Measurements from ENCODE around the gene OR52B6.

The OR52B6 gene

DNA sequence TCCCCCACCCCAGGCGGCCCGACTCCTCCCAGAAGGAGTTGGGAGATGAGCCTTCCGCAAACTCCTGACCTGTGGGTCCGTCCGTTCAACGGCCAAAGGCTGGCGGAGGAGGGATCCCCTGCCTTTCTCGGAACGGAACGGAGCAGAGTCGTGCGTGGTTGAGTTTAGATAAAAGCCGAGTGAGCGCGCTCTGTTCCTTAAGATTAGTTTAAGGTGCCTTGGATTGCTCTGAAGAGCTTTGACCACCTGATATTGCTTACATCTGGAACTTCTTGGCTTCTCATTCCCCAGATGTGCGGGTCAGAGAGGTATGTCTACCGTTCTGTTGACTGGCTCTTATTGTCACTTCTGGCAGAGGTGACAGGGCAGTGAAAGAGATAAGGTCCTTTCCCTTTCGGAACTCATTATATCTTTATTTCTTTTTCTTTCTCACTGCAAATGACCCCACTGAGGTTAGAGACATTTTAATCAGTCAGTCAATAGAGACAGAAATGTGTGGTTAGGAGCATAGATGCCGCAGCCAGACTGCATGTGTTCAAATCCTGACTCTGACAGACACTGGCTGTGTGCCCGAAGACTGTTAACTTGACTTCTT, 16.0 kb downstream of the OR52B6 start, which contains the start of gene TRIM6:
TSS of gene TRIM6 (plus strand) at position 31 of the 595 bp plus-strand sequence. CDS start at position 292, 261 bp downstream.
- DNase-seq: peak; percentile 69

DNA sequence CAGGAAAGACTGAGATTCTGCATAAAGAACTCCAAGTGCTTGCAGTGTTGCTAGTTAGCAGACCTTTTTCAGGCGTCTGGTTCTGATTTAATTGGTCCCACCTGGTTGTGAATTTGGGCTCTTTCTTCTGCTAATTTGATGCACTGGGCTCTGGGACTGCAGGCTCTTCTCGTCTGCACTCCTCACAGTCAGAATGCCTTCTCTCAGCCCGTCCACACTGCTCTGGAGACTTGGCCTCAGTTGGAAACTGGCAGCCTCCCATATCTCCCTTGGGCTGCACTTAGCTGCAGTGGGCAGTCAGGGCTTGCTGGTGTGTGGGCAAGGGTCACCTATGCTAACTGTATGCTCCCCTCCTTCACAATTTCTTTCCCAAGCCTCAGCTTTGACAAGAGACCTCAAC, 17.3 kb downstream of the OR52B6 start:
- DNase-seq: no peak

DNA sequence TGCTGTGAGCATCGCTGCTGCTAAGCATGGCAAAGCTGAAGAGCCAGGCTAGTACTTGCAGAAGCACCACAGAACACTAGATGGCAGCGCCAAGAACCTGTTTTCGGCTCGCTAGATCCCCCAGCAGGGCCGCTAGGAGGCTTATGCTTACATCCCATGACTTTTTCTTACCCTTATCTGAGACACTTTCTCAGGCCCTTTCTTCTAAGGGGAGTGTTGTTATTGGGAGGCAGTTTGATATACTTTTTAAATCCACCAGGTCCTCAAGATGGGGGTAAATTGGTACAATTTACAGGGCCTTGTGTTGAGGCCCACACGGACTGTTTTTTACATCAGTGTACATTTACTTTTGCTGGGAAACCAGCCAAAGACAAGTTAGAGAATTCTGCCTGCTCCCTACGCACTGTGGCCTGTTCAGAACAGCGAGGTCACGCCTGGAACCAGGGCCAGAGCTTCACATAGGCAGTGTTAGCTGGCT, 19.7 kb downstream of the OR52B6 start:
- peak; percentile 78 for DNase-seq

DNA sequence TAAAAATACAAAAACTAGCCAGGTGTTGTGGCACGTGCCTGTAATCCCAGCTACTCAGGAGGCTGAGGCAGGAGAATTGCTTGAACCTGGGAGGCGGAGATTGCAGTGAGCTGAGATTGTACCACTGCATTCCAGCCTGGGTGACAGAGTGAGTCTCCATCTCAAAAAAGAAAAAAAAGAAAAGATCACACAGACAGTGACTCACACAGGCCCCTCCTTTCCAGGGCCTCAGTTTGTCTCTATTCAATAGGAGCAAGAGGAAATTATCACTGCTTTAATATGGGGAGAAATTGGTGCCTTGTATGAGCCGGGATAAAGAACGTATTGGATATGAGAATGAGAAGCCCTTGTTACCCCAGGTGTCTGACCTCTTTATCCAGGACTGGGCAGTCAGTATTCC, 22.1 kb downstream of the OR52B6 start:
- DNase-seq: peak; percentile 52

DNA sequence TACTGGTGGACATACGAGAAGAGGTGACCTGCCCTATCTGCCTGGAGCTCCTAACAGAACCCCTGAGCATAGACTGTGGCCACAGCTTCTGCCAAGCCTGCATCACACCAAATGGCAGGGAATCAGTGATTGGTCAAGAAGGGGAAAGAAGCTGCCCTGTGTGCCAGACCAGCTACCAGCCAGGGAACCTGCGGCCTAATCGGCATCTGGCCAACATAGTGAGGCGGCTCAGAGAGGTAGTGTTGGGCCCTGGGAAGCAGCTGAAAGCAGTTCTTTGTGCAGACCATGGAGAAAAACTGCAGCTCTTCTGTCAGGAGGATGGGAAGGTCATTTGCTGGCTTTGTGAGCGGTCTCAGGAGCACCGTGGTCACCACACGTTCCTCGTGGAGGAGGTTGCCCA, 22.6 kb downstream of the OR52B6 start:
- no peak for DNase-seq

DNA sequence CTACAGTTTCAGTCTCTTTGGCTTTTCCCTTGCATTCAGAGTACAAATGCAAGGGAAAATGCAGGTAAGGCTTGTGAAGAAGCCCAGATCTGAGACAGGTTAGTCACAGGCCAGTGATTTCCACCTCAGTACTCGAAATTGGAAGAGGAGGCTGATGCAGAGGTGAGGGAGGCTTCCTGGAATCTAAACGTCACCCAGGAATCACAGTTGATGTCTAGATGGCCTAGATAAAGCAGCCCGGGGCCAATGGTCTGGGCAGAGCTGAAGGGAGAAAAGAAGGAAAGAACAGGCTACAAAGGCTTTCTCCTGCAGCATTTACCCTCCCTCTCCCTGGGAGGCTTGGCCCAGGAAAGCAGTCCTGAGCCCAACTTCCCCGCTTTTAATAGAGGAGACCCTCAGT, 24.2 kb downstream of the OR52B6 start:
- no peak for DNase-seq

DNA sequence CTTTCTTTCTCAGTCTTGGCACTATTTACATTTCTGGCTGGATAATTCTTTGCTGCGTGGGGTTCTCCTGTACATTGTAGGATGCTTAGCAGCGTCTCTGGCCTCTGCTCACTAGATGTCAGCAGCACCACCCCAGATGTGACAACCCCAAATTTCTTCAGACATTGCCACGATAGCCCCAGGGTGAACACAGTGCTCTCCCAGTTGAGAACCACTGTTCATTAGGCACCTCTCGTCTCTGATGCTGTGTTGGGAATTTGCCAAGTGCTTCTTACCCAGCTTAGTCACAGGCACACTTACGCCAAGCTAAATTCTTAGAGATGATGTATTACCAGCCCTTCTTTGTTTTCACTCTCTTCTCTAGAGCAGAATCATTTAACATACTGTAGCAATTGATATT, 25.2 kb downstream of the OR52B6 start:
- DNase-seq: peak; percentile 79

DNA sequence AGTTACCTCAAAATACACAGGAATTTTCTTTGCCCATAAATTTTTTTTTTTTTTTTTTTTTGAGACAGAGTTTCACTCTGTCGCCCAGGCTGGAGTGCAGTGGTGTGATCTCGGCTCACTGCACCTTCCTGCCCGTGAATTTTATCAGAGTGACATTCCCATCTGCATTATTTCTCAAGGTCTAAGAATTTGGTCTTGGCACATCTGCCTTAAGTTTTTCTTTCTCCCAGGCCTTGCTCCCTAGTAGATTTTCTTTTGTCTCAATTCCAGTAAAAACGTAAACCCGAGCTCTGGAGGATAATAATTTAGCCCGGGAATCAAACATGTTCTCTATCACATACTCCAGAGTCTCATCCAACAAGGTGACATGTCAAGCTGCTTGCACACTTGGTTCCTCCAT, 28.1 kb downstream of the OR52B6 start:
- no peak for DNase-seq

DNA sequence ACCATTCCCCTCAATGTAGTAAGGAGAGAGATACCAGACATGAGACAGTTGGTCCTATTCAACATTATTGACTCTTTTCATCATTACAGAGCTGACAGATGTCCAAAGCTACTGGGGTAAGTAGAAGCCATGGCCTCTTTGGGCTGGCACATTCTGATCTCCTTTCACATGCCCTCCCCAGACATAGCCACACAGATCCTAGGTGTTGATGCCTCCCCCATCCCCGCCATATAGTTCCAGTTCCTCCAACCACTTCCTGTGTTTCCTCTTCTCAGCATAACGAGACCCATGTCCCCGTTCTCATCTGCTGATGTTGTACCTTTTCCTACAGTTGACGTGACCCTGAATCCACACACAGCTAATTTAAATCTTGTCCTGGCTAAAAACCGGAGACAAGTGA, 29.8 kb downstream of the OR52B6 start:
- no peak for DNase-seq

DNA sequence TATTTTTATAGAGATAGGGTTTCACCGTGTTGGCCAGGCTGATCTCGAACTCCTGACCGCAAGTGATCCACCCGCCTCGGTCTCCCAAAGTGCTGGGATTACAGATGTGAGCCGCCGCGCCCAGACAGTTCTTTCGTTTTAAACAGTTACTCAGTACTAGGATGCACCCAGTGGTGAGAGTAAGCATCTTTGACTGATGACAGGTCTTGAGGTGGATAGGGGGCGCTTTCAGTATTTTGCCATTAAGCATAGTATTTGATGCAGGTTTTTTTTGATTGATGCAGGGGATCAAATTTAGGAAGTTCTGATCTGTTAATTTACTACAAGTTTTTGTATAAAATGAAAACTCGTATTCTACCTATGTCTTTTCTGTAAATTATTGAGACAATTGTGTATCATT, 30.9 kb downstream of the OR52B6 start:
- no peak for DNase-seq

DNA sequence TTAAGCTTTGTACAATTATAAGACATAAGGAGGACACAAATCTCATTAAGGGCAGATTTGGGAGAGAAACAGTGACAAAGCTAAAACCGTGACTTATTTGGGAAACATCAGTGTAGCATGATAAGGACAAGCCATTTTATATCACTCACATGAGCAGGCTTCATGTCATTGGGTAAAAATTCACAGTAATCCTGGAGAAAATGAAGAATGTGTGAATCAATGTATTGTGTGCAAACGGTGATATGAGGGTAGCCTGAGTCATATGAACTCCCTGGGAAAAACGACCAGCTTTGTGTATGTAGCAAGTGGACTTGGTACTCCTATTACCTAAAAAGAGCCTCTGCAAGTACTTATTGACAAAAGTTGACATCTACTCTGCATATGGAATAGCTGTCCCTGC, 38.1 kb downstream of the OR52B6 start:
- peak; percentile 84 for DNase-seq

DNA sequence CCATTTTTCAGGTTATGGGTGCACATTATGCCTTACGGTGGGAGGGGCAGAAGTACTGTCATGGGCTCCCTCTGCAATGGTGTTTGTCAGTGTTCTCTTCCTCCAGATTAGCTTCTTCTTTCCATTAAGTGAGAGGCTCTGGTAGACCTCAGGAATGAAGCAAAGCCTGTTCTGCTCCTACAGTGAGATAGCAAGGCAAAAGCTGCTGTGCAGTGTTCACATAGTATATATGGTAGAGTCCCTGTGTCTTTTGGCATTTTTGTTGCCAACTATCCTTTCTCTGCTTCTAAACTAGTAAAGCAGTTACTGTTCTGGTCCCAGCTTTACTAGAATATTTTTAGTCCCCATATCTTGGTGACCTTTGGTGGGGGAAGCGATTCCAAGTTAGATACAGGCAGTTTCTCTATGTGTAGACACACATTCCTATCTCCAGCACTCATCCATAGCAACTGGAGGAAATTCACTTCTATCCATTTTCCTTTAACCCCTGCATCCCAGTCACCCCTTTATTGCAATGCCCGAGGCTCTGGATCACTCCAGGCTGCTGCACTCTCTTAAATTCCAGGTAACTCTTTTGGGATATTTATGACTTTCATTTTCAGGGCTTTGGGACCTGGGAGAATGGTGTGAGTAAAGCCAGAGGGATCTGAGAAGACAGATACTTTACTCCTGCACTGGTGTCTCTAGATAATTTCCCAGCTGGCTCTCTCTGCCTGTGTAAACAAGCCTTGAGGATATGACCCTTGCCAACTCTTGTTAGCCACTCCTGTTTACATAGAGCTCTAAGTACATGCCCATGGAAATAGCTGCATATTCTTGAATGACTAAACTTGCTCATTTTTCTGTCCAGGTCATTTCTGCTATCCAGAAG, 40.2 kb downstream of the OR52B6 start:
- DNase-seq: peak; percentile 73

DNA sequence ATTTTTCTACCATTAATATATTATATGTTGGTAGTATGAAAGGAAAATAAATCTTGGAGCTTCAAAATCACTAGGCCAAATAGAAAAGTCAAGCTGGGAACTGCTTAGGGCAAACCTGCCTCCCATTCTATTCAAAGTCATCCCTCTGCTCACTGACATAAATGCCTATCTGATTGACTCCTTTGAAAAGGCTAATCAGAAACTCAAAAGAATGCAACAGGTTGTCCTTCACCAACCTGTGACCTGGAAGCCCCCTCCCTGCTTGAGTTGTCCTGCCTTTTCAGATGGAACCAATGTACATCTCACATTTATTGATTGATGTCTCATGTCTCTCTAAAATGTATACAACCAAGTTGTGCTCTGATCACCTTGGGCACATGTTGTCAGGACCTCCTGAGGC, 40.9 kb downstream of the OR52B6 start:
- no peak for DNase-seq

DNA sequence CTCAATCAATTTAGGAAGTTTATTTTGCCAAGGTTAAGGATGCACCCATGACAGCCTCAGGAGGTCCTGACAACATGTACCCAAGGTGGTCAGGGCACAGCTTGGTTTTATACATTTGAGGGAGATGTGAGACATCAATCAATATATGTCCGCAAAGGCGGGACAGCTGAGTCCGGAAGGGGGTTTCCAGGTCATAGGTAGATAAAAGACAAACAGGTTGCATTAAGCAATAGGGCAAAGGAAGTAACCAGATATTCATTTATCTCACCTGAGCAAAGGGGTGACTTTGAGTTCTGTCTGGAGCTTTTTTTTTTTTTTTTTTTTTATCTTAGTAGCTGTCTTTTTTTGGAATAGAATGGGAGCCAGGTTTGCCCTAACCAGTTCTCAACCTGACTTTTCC, 42.1 kb downstream of the OR52B6 start:
- no peak for DNase-seq

DNA sequence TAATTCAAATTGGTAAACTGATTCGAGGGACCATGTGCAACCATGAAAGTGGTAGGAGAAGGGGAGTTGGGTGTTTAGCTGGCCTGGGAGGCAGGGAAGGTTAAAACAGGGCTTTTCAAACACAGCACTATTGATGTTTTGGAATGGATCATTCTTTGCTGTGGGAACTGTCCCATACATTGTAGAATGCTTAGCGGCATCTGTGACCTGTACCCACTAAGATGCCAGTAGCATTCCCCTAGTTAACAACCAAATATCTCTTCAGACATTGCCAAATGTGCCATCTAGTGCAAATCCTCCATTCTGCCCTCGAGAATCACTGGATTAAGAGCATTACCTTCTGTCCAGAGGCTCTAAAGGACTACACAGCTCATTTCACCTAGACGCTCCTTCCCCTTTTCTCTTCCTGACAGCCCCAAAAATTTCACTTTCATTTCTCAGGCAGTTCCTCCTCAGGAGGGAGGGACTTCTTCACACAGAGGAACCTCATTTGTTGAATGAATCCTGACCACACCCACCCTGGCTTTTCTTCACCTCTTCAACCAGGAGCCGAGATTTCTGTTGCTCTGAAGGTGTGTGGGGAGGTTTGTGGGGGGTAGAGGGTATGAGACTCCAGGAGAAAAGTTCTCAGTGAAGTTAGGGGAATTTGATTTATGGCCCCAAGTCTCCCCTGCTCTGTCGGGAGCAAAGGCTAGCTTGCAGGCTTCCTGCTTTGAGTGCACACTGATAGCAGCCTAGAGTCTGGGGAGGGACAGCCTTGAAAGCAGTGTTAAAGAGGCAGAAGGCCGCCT, 44.0 kb downstream of the OR52B6 start, which contains the start of gene TRIM34:
TSS of gene TRIM34 (plus strand) at position 513 of the 791 bp plus-strand sequence. CDS start 7,331 bp downstream, outside the sequence.
- DNase-seq: peak; percentile 64

DNA sequence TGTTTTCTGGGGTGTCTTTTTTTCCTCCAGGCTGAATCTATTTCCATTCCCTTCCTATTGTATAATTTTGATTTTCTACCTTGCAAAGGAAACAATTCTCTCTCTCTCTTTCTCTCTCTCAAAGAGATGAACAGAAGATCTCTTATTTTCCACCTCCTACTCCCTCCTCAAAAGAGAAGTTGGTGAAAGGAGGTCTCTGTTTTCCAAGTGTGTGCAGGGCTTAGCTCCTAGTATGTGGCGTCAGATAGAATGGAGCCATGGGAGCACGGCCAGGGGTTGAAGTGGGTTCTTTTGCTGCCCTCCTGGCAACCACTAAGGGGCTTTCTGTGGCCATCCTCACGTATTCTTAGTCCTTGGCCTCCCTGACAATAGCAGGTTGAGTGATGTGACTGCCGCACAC, 44.6 kb downstream of the OR52B6 start:
- DNase-seq: no peak

DNA sequence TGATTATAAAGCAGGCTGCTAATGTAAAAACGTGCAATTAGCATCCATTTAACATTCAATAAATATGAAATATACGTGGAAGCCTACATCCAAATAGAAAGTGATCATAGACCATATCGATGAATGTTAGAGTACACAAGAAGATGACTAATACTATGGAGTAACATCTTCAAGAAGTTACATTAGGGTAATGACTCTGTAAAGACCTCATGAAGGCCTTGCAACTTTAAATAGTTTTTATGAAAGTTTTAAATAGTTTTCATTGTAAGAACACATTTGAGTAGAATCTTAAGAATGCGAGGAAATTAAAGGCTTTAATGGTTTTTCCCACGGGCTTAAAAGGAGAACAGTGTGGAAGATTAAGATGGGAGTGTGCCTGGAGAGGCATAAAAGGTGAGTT, 45.5 kb downstream of the OR52B6 start:
- DNase-seq: peak; percentile 63

DNA sequence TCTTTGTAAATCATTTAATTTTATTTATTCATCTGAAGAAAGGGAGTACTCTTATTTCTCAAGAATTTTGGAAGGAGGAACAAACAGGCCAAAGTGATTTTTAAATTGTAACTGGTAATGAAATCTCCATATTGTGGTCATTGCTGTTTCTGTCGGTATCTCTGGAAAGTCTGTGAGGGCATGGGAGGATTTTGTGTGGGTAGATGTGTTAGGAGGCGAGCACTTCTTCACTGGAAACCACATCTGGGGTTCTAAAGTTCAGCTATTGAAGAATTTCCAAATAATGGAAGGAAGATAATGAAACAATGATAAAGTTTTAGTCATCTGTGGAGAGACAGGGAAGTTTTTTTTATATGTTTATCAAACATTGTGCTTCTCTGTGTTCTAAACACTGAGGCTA, 50.7 kb downstream of the OR52B6 start:
- no peak for DNase-seq
